ENCODE data around the gene GPR15LG.
"Not testable (repeated sequence)": the region's sequence is repeated elsewhere in the genome, so short reads cannot be mapped to it uniquely, and the experiment has no call there.

The GPR15LG gene

GRCh38 chr10:84166620-84167288 is 6.8 kb upstream of the GPR15LG start:
- DNase-seq = no peak

- not testable (repeated sequence) for DNase-seq
Observed at GRCh38 chr10:84167289-84167653, 6.3 kb upstream of the GPR15LG start.

GRCh38 chr10:84168382-84168781 is 5.2 kb upstream of the GPR15LG start:
- DNase-seq = not testable (repeated sequence)

GRCh38 chr10:84171237-84171636 is 2.4 kb upstream of the GPR15LG start:
- DNase-seq = not testable (repeated sequence)

- not testable (repeated sequence) for DNase-seq
Observed at GRCh38 chr10:84171700-84172466, 1.7 kb upstream of the GPR15LG start.

GRCh38 chr10:84172467-84173356 is 889 bp upstream of the GPR15LG start:
- DNase-seq = no peak

- no peak for DNase-seq
Observed at GRCh38 chr10:84175436-84175835, 1.8 kb downstream of the GPR15LG start.

GRCh38 chr10:84176351-84176750 is 2.8 kb downstream of the GPR15LG start:
- DNase-seq = no peak

- DNase-seq = no peak
Observed at GRCh38 chr10:84176836-84177474, 3.4 kb downstream of the GPR15LG start.

GRCh38 chr10:84177541-84178141 is 4.0 kb downstream of the GPR15LG start:
- no peak for DNase-seq

GRCh38 chr10:84178160-84178609 is 4.6 kb downstream of the GPR15LG start:
- no peak for DNase-seq

GRCh38 chr10:84179059-84179710 is 5.6 kb downstream of the GPR15LG start:
- DNase-seq = no peak

GRCh38 chr10:84180386-84180785 is 6.8 kb downstream of the GPR15LG start:
- not testable (repeated sequence) for DNase-seq

GRCh38 chr10:84181631-84182030 is 8.0 kb downstream of the GPR15LG start:
- DNase-seq = no peak

GRCh38 chr10:84184517-84184916 is 10.9 kb downstream of the GPR15LG start:
- DNase-seq = no peak

GRCh38 chr10:84185526-84186175 is 12.1 kb downstream of the GPR15LG start:
- no peak for DNase-seq

GRCh38 chr10:84188815-84189214 is 15.2 kb downstream of the GPR15LG start:
- DNase-seq = no peak

- DNase-seq = no peak
Observed at GRCh38 chr10:84190621-84191020, 17.0 kb downstream of the GPR15LG start.

- DNase-seq = no peak
Observed at GRCh38 chr10:84191106-84191505, 17.5 kb downstream of the GPR15LG start.

- DNase-seq = no peak
Observed at GRCh38 chr10:84193327-84193726, 19.7 kb downstream of the GPR15LG start.

- DNase-seq = no peak
Observed at GRCh38 chr10:84193846-84194423, 20.3 kb downstream of the GPR15LG start.
